ENCODE results near the gene ACP3.

The ACP3 gene

DNA sequence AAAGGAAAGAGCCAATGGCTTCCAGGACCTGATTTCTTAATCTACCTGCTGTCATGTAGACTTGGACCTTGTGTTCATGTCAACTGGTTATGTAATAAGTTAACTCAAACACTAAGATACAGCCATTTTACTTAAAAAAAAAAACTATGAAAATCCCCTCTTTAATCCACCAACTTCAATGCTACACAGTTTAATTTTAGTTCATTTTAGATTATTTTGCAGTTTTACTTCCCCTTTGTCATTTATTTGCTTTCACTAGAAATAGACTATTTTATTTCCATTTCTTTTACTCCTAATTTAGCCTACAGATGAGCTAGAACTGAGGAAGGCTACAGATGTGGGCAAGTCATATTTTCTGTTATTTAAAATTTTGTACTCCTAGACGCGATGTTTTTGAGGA, 89.4 kb downstream of the ACP3 start:
- no peak overlapping the region for H3K27ac ChIP-seq (ENCODE audit: low read depth, low read length)
- 0 out of 2 replicates have a peak, but pooled peaks cover under 1% of the 10 kb centered on the region for H3K4me1 ChIP-seq (ENCODE audit: control insufficient read depth, insufficient read depth, low read length)

GRCh38 chr3:132407025-132407424, 89.8 kb downstream of the ACP3 start:
- H3K4me3 ChIP-seq (ENCODE audit: low read depth, low read length), result no peak overlapping the region
- H3K36me3 ChIP-seq (ENCODE audit: control insufficient read depth, insufficient read depth, low read length), result no peaks in the 10 kb centered on the region
- no peak overlapping the region for H3K27ac ChIP-seq (ENCODE audit: low read depth, low read length)
- H3K4me1 ChIP-seq (ENCODE audit: control insufficient read depth, insufficient read depth, low read length), result peaks cover 5% of the 10 kb centered on the region; the same call in 1 of the 2 replicates
- H3K9ac ChIP-seq (ENCODE audit: low read depth, low read length), result no peak overlapping the region
- no peaks in the 10 kb centered on the region for H3K9me3 ChIP-seq (ENCODE audit: control insufficient read depth, insufficient read depth, low read length)
- H3K27me3 ChIP-seq (ENCODE audit: control insufficient read depth, insufficient read depth, low read length), result no peaks in the 10 kb centered on the region

More for the DNA sequence above, 89.4 kb downstream of the ACP3 start:
- Histone ChIP-seq H3K9me3 (ENCODE audit: control insufficient read depth, insufficient read depth, low read length) (no peaks in the 10 kb centered on the region), H3K36me3 (ENCODE audit: control insufficient read depth, insufficient read depth, low read length) (no peaks in the 10 kb centered on the region), H3K4me3 (ENCODE audit: low read depth, low read length) (no peak overlapping the region), H3K9ac (ENCODE audit: low read depth, low read length) (no peak overlapping the region), H3K27me3 (ENCODE audit: control insufficient read depth, insufficient read depth, low read length) (no peaks in the 10 kb centered on the region)

Data from HUES48 (cell line).